HCT116 (cell line): ENCODE results near the gene TEFM. TPM values are rescaled to one million over a fixed set of nuclear protein-coding genes. Genes with fewer than 3 reads are reported as not detected.

ENCODE experiments used
- ATAC-seq: fragments of 200-7000 bp; cut with Tn5 transposase; 2 replicates; pipeline ENCODE4 v1.9.1; 2020; ENCODE audit warnings: mild to moderate bottlenecking, moderate library complexity
- BruUV-seq: library from RNA; stranded (reverse); fragments of 400-500 nt; replicated peaks from 2 replicates; lab custom pipeline; 2021; lab: Mats Ljungman, UMichigan
- CTCF ChIA-PET: fragments of 300-600 bp; sonication (Branson Sonifier 250); formaldehyde crosslinking; loops from one replicate; lab custom pipeline; 2021; ENCODE audit warnings: antibody characterized with exemption; lab: Charles Lee
- POLR2A ChIA-PET: fragments of 300-600, 350-600 bp; sonication (Branson Sonifier 250); formaldehyde crosslinking; loops from one replicate; lab custom pipeline; 2021; ENCODE audit warnings: antibody characterized with exemption; lab: Charles Lee
- RAD21 ChIA-PET, 2 experiments: fragments of 300-600 bp; sonication (Branson Sonifier 250); formaldehyde crosslinking; loops; one replicate each; lab custom pipeline; 2023; ENCODE audit warnings: low total read pairs in 2 of 2; ENCODE audit not compliant: uncharacterized antibody in 2 of 2, unreplicated experiment in 2 of 2, low non-redundant PET in 1 of 2; lab: Charles Lee
- DNase-seq: peaks from one replicate; pipeline ENCODE4 v3.0.0-alpha.2; 2010; ENCODE audit warnings: low read depth, low spot score
- H2AFZ ChIP-seq: fragments of 200-600 bp; shearing (Covaris generic), sonication (generic); 2 replicates; pipeline ENCODE4 v1.6.1; 2017; ENCODE audit warnings: low read depth, mixed run types, mixed read lengths, antibody characterized with exemption, low read length; ENCODE audit not compliant: poor library complexity, severe bottlenecking
- H3K27ac ChIP-seq: 2 replicates; pipeline ENCODE4 v1.5.1; 2012; ENCODE audit warnings: low read depth, low read length
- H3K27me3 ChIP-seq: fragments of 200-600 bp; sonication (generic); 2 replicates; pipeline ENCODE4 v1.6.1; 2016; ENCODE audit warnings: mixed run types, low read length, mixed read lengths; ENCODE audit not compliant: insufficient read depth
- H3K36me3 ChIP-seq, 2 experiments: fragments of 200-500 bp in 1 of 2; fragments of 200-600 bp in 1 of 2; sonication (Bioruptor generic) in 1 of 2; sonication (generic) in 1 of 2; 2 replicates each; pipeline versions ENCODE4 v1.5.1 to v1.6.1; 2014 to 2016; ENCODE audit warnings: low read length in 2 of 2, inconsistent platforms in 1 of 2, mixed read lengths in 1 of 2, mixed run types in 1 of 2; ENCODE audit not compliant: insufficient read depth in 2 of 2, control insufficient read depth in 1 of 2
- H3K4me1 ChIP-seq, 2 experiments: fragments of 200-600 bp in 1 of 2; sonication (generic) in 1 of 2; 2 replicates each; pipeline versions ENCODE4 v1.5.1 to v1.6.1; 2012 to 2017; ENCODE audit warnings: low read length in 2 of 2, inconsistent platforms in 1 of 2, mild to moderate bottlenecking in 1 of 2, mixed read lengths in 1 of 2, mixed run types in 1 of 2, moderate library complexity in 1 of 2; ENCODE audit not compliant: insufficient read depth in 2 of 2, control insufficient read depth in 1 of 2
- H3K4me2 ChIP-seq: fragments of 200-600 bp; sonication (generic); 2 replicates; pipeline ENCODE4 v1.6.1; 2017; ENCODE audit warnings: mixed run types, low read length, mixed read lengths
- H3K4me3 ChIP-seq, 2 experiments: fragments of 200-600 bp in 1 of 2; sonication (generic) in 1 of 2; replicated peaks in 1 of 2; 2 replicates each; pipeline ENCODE4 v1.5.1; 2011 to 2016; ENCODE audit warnings: low read length in 2 of 2, control low read depth in 1 of 2, low read depth in 1 of 2, mild to moderate bottlenecking in 1 of 2, mixed read lengths in 1 of 2, mixed run types in 1 of 2
- H3K79me2 ChIP-seq: fragments of 200-600 bp; sonication (generic); 2 replicates; pipeline ENCODE4 v1.6.1; 2017; ENCODE audit warnings: mild to moderate bottlenecking, mixed run types, low read length, moderate library complexity, mixed read lengths; ENCODE audit not compliant: insufficient read depth
- H3K9ac ChIP-seq: fragments of 200-600 bp; sonication (generic); 2 replicates; pipeline ENCODE4 v1.6.1; 2016; ENCODE audit warnings: low read length, mixed read lengths
- H3K9me2 ChIP-seq: fragments of 200-600 bp; sonication (generic), shearing (Covaris generic); 2 replicates; pipeline ENCODE4 v1.6.1; 2017; ENCODE audit warnings: mixed run types, mild to moderate bottlenecking, moderate library complexity; ENCODE audit not compliant: insufficient read depth
- H3K9me3 ChIP-seq, 2 experiments: fragments of 200-500 bp in 1 of 2; fragments of 200-600 bp in 1 of 2; sonication (Bioruptor generic) in 1 of 2; sonication (generic) in 1 of 2; 2 replicates each; pipeline ENCODE4 v1.6.1; 2014 to 2017; ENCODE audit warnings: low read length in 2 of 2, mixed read lengths in 2 of 2, inconsistent platforms in 1 of 2, low read depth in 1 of 2, mild to moderate bottlenecking in 1 of 2, mixed run types in 1 of 2, moderate library complexity in 1 of 2; ENCODE audit not compliant: control insufficient read depth in 1 of 2, insufficient read depth in 1 of 2
- H4K20me1 ChIP-seq: fragments of 200-600 bp; sonication (generic), shearing (Covaris generic); 2 replicates; pipeline ENCODE4 v1.6.1; 2017; ENCODE audit warnings: mixed run types, mild to moderate bottlenecking, moderate library complexity; ENCODE audit not compliant: insufficient read depth
- ATF3 ChIP-seq: IDR thresholded peaks from 2 replicates; pipeline ENCODE4 v1.6.1; 2012
- CBX3 ChIP-seq: IDR thresholded peaks from 2 replicates; pipeline ENCODE4 v1.6.1; 2012; ENCODE audit warnings: low read depth
- CEBPB ChIP-seq: IDR thresholded peaks from 2 replicates; pipeline ENCODE4 v1.6.1; 2012; ENCODE audit warnings: low read depth
- CTCF ChIP-seq, 3 experiments: fragments of 200-600 bp in 1 of 3; sonication (generic) in 1 of 3; IDR thresholded peaks in 2 of 3; conservative IDR thresholded peaks in 1 of 3; 2 replicates each; pipeline ENCODE4 v1.5.1; 2012 to 2017; ENCODE audit warnings: low read depth in 2 of 3, low read length in 2 of 3, antibody characterized with exemption in 1 of 3, borderline replicate concordance in 1 of 3, control low read depth in 1 of 3, mild to moderate bottlenecking in 1 of 3, mixed read lengths in 1 of 3, mixed run types in 1 of 3, moderate library complexity in 1 of 3; ENCODE audit not compliant: insufficient read depth in 1 of 3
- EGR1 ChIP-seq: IDR thresholded peaks from 2 replicates; pipeline ENCODE4 v1.6.1; 2012; ENCODE audit warnings: low read depth
- ELF1 ChIP-seq: IDR thresholded peaks from 2 replicates; pipeline ENCODE4 v1.6.1; 2012; ENCODE audit warnings: low read depth, borderline replicate concordance
- EZH2 ChIP-seq: fragments of 200-600 bp; sonication (generic); IDR thresholded peaks from 2 replicates; pipeline ENCODE4 v1.6.1; 2017; ENCODE audit warnings: antibody characterized with exemption, mixed run types
- EZH2phosphoT487 ChIP-seq: fragments of 200-600 bp; IDR thresholded peaks from 2 replicates; pipeline ENCODE4 v1.6.1; 2018; ENCODE audit warnings: antibody characterized with exemption, borderline replicate concordance
- FOSL1 ChIP-seq: IDR thresholded peaks from 2 replicates; pipeline ENCODE4 v1.6.1; 2012; ENCODE audit warnings: low read depth
- POLR2A ChIP-seq: IDR thresholded peaks from 2 replicates; pipeline ENCODE4 v1.7.0; 2011; ENCODE audit warnings: borderline replicate concordance; ENCODE audit not compliant: insufficient read depth, insufficient read length; ENCODE audit errors: extremely low read depth
- POLR2AphosphoS5 ChIP-seq: IDR thresholded peaks from 2 replicates; pipeline ENCODE4 v1.6.1; 2011; ENCODE audit warnings: mild to moderate bottlenecking, low read depth, low read length, moderate library complexity
- RAD21 ChIP-seq: IDR thresholded peaks from 2 replicates; pipeline ENCODE4 v1.6.1; 2012; ENCODE audit warnings: low read depth, mild to moderate bottlenecking
- SP1 ChIP-seq: IDR thresholded peaks from 2 replicates; pipeline ENCODE4 v1.6.1; 2012; ENCODE audit warnings: low read depth
- SRF ChIP-seq: IDR thresholded peaks from 2 replicates; pipeline ENCODE4 v1.6.1; 2012; ENCODE audit warnings: low read depth
- TCF7L2 ChIP-seq: IDR thresholded peaks from 2 replicates; pipeline ENCODE4 v1.7.0; 2011; ENCODE audit warnings: borderline replicate concordance, inconsistent platforms; ENCODE audit not compliant: insufficient read depth, insufficient read length; ENCODE audit errors: extremely low read depth
- YY1 ChIP-seq: IDR thresholded peaks from 2 replicates; pipeline ENCODE4 v1.6.1; 2011; ENCODE audit warnings: low read length, low read depth, moderate library complexity, mild to moderate bottlenecking; ENCODE audit not compliant: insufficient replicate concordance; ENCODE audit errors: extremely low read depth
- ZBTB33 ChIP-seq: IDR thresholded peaks from 2 replicates; pipeline ENCODE4 v1.6.1; 2011; ENCODE audit warnings: mild to moderate bottlenecking, low read length, moderate library complexity; ENCODE audit not compliant: insufficient replicate concordance; ENCODE audit errors: extremely low read depth
- ZFX ChIP-seq: fragments of 450-650 bp; IDR thresholded peaks from 2 replicates; pipeline ENCODE4 v1.6.1; 2017
- ZNF274 ChIP-seq: fragments of 200-500 bp; sonication (Bioruptor generic); IDR thresholded peaks from 2 replicates; pipeline ENCODE4 v1.6.1; 2014; ENCODE audit warnings: mild to moderate bottlenecking, low read depth, low read length, inconsistent platforms
- intact Hi-C: fragments of 100-400 bp; cut with micrococcal nuclease; formaldehyde crosslinking; loops from 2 replicates; pipeline ENCODE4 v1.10.0; 2022
- total RNA-seq: library from RNA; stranded (reverse); gene quantifications from one replicate; pipeline ENCODE4 v1.2.1, GENCODE V29; 2021; ENCODE audit not compliant: unreplicated experiment

TEFM gene
- total RNA-seq, 1 experiment from 2014 or later = 13.1 TPM

GRCh38 chr17:30894236-30894635, 11.8 kb downstream of the TEFM start:
- no peak overlapping the region for H3K27ac ChIP-seq
- H4K20me1 ChIP-seq = no peaks in the 10 kb centered on the region
- no peak overlapping the region for H2AFZ ChIP-seq
- H3K79me2 ChIP-seq = peaks cover 7% of the 10 kb centered on the region
- intact Hi-C loops = no loop called here
- H3K9ac ChIP-seq = no peak overlapping the region
- H3K4me2 ChIP-seq = no peak overlapping the region
- H3K4me1 ChIP-seq = no peaks in the 10 kb centered on the region
- DNase-seq (no peak), ATAC-seq (no peak)
- no TSS peak for BruUV-seq
- POLR2A ChIA-PET = interaction anchor here (0.9 kb wide), 1 partner anchor 10 kb away, joined by 4 read pairs; no protein-coding TSS in a partner anchor
- H3K27me3 ChIP-seq = no peaks in the 10 kb centered on the region
- RAD21 ChIA-PET = no interaction called here
- H3K9me2 ChIP-seq = no peaks in the 10 kb centered on the region
- no peak for TF ChIP-seq RAD21
- no peak for TF ChIP-seq ZBTB33
- no peak for TF ChIP-seq TCF7L2
- no peak for TF ChIP-seq CEBPB
- no peak for TF ChIP-seq ZNF274
- no peak for TF ChIP-seq SP1
- TF ChIP-seq FOSL1 = no peak
- no peak for TF ChIP-seq ELF1
- no peak for TF ChIP-seq ZFX
- TF ChIP-seq POLR2A = no peak
- no peak for TF ChIP-seq SRF
- no peak for TF ChIP-seq EZH2phosphoT487
- no peak for TF ChIP-seq ATF3
- TF ChIP-seq POLR2AphosphoS5 = no peak
- TF ChIP-seq EZH2 = no peak
- TF ChIP-seq EGR1 = no peak
- TF ChIP-seq YY1 = no peak
- no peak for TF ChIP-seq CTCF (IDR thresholded peaks at IDR 0.05 in 2 of 3, conservative IDR thresholded peaks at IDR 0.05 in 1 of 3; ENCODE audit: borderline replicate concordance in 1 of 3, insufficient read depth in 1 of 3, low read depth in 2 of 3, low read length in 2 of 3)
- TF ChIP-seq CBX3 = no peak
- CTCF ChIA-PET = no interaction called here
- H3K9me3 ChIP-seq = no peaks in the 10 kb centered on the region
- H3K4me3 ChIP-seq = no peak overlapping the region
- H3K36me3 ChIP-seq = peaks cover 28 to 30% of the 10 kb centered on the region in 2 experiments
